Endothelial cell of umbilical vein (primary cell): ENCODE measurements around the gene ZNF587. TPM values are rescaled to one million over a fixed set of nuclear protein-coding genes. Genes with fewer than 3 reads are reported as not detected.

Source experiments
- BruUV-seq: library from RNA; stranded (reverse); fragments of 400-500 nt; replicated peaks from 2 replicates; lab custom pipeline; 2021; lab: Mats Ljungman, UMichigan
- CTCF ChIA-PET: fragments of 300-600, 350-600 bp; sonication (Branson Sonifier 250); formaldehyde crosslinking; loops from one replicate; lab custom pipeline; 2021; ENCODE audit warnings: antibody characterized with exemption, inconsistent platforms; lab: Charles Lee
- POLR2A ChIA-PET: fragments of 300-600, 350-600 bp; sonication (Branson Sonifier 250); formaldehyde crosslinking; loops from one replicate; lab custom pipeline; 2021; ENCODE audit warnings: antibody characterized with exemption, inconsistent platforms; lab: Charles Lee
- DNase-seq: peaks from one replicate; pipeline ENCODE4 v3.0.0-alpha.2; 2011; ENCODE audit warnings: low read depth, low spot score
- FAIRE-seq: peaks from 2 replicates; lab custom pipeline; 2011; peaks lifted over from hg19 to GRCh38; lab: Jason Lieb, UNC
- H2AFZ ChIP-seq: 2 replicates; pipeline ENCODE4 v1.6.0; 2012; ENCODE audit warnings: low read depth, low read length, control low read depth, inconsistent platforms
- H3K27ac ChIP-seq: 2 replicates; pipeline ENCODE4 v1.5.1; 2011; ENCODE audit warnings: low read depth, mild to moderate bottlenecking, control low read depth, low read length, moderate library complexity; ENCODE audit not compliant: insufficient read depth
- H3K27me3 ChIP-seq, 2 experiments: 2 replicates each; pipeline versions ENCODE4 v1.6.0 to v1.6.1; 2011; ENCODE audit warnings: low read length in 2 of 2, mixed read lengths in 1 of 2; ENCODE audit not compliant: control insufficient read depth in 2 of 2, insufficient read depth in 2 of 2
- H3K36me3 ChIP-seq, 2 experiments: 2 replicates in 1 of 2; 3 replicates in 1 of 2; pipeline ENCODE4 v1.5.1; 2011; ENCODE audit warnings: low read length in 2 of 2, mild to moderate bottlenecking in 1 of 2, moderate library complexity in 1 of 2; ENCODE audit not compliant: control insufficient read depth in 2 of 2, insufficient read depth in 2 of 2; ENCODE audit errors: extremely low read depth in 1 of 2
- H3K4me1 ChIP-seq: 3 replicates; pipeline ENCODE4 v1.5.1; 2011; ENCODE audit warnings: mild to moderate bottlenecking, low read length; ENCODE audit not compliant: control insufficient read depth, insufficient read depth; ENCODE audit errors: extremely low read depth
- H3K4me2 ChIP-seq: 2 replicates; pipeline ENCODE4 v1.6.1; 2011; ENCODE audit warnings: low read length, control low read depth, mixed read lengths; ENCODE audit not compliant: insufficient read depth
- H3K4me3 ChIP-seq, 3 experiments: fragments of 200-600 bp in 1 of 3; sonication (generic), shearing (Covaris generic) in 1 of 3; replicated peaks in 1 of 3; 2 replicates each; pipeline ENCODE4 v1.5.1; 2011 to 2016; ENCODE audit warnings: control low read depth in 3 of 3, low read length in 3 of 3, mild to moderate bottlenecking in 2 of 3, inconsistent platforms in 1 of 3, low read depth in 1 of 3, moderate library complexity in 1 of 3; ENCODE audit not compliant: insufficient read depth in 1 of 3
- H3K79me2 ChIP-seq: 2 replicates; pipeline ENCODE4 v1.6.0; 2012; ENCODE audit warnings: low read length, inconsistent platforms; ENCODE audit not compliant: control insufficient read depth, insufficient read depth
- H3K9ac ChIP-seq: replicated peaks from 2 replicates; pipeline ENCODE3; 2011; ENCODE audit warnings: low read length, control low read depth; ENCODE audit not compliant: insufficient read depth; ENCODE audit errors: extremely low read depth
- H3K9me1 ChIP-seq: replicated peaks from 3 replicates; pipeline ENCODE4 v1.6.0; 2011; ENCODE audit warnings: mild to moderate bottlenecking, low read length; ENCODE audit not compliant: control insufficient read depth, insufficient read depth; ENCODE audit errors: extremely low read depth
- H3K9me3 ChIP-seq: replicated peaks from 2 replicates; pipeline ENCODE4 v1.5.1; 2012; ENCODE audit warnings: low read length, inconsistent platforms; ENCODE audit not compliant: control insufficient read depth, insufficient read depth
- H4K20me1 ChIP-seq: replicated peaks from 2 replicates; pipeline ENCODE3; 2011; ENCODE audit warnings: mild to moderate bottlenecking, low read length; ENCODE audit not compliant: control insufficient read depth, insufficient read depth; ENCODE audit errors: extremely low read depth
- EZH2 ChIP-seq: IDR thresholded peaks from 2 replicates; pipeline ENCODE4 v1.6.1; 2012; ENCODE audit warnings: borderline replicate concordance, low read depth, mild to moderate bottlenecking, moderate library complexity, low read length, inconsistent platforms; ENCODE audit not compliant: severe bottlenecking
- FOS ChIP-seq: IDR thresholded peaks from 2 replicates; pipeline ENCODE4 v1.6.1; 2011; ENCODE audit warnings: mild to moderate bottlenecking, low read length, moderate library complexity, borderline replicate concordance; ENCODE audit not compliant: insufficient read depth
- GATA2 ChIP-seq: IDR thresholded peaks from 2 replicates; pipeline ENCODE4 v1.7.0; 2011; ENCODE audit warnings: low read depth, mild to moderate bottlenecking, moderate library complexity, mixed read lengths, low read length; ENCODE audit not compliant: insufficient read length, insufficient read depth
- JUN ChIP-seq: IDR thresholded peaks from 2 replicates; pipeline ENCODE4 v1.6.1; 2011; ENCODE audit warnings: borderline replicate concordance, low read depth; ENCODE audit not compliant: insufficient read length, insufficient read depth
- MAX ChIP-seq: IDR thresholded peaks from 2 replicates; pipeline ENCODE4 v1.6.1; 2011; ENCODE audit not compliant: insufficient read depth, insufficient read length
- MYC ChIP-seq: IDR thresholded peaks from one replicate; pipeline ENCODE4 v1.6.1; 2011; ENCODE audit warnings: mild to moderate bottlenecking, low read depth, low read length
- POLR2A ChIP-seq: IDR thresholded peaks from 2 replicates; pipeline ENCODE4 v1.6.1; 2012; ENCODE audit warnings: low read depth, mild to moderate bottlenecking, control low read depth, low read length
- POLR2AphosphoS5 ChIP-seq: IDR thresholded peaks from 2 replicates; pipeline ENCODE4 v1.6.1; 2012; ENCODE audit warnings: low read depth, mild to moderate bottlenecking, control low read depth, low read length, moderate library complexity; ENCODE audit not compliant: insufficient read depth
- dilution Hi-C: fragments of 300-500 bp; cut with MboI; formaldehyde crosslinking; loops from one replicate; pipeline ENCODE4 v1.15.0; 2019; ENCODE audit warnings: low sequenced_read_pairs; ENCODE audit not compliant: extremely low pct_ligation_motif_present
- intact Hi-C: fragments of 100-400 bp; cut with micrococcal nuclease; formaldehyde crosslinking; loops from one replicate; pipeline ENCODE4 v1.10.0; 2022
- polyA plus RNA-seq, 4 experiments: library from polyadenylated mRNA; depleted of rRNA in 3 of 4; stranded (reverse) in 3 of 4; unstranded in 1 of 4; fragments of >200 nt; gene quantifications; 2 replicates each; pipeline versions ENCODE4 v1.2.1 to v1.2.3, GENCODE V29; 2011 to 2012; ENCODE audit warnings: missing spikeins in 1 of 4
- total RNA-seq: library from RNA; stranded (reverse); gene quantifications from 2 replicates; pipeline ENCODE4 v1.2.3, GENCODE V29; 2021
- TF ChIP-seq, protein P1 (sequence below), 2 donors: IDR thresholded peaks; 1 replicate in 1 of 2; 2 replicates in 1 of 2; pipeline ENCODE4 v1.5.1; 2011; ENCODE audit warnings: low read length in 2 of 2, mild to moderate bottlenecking in 2 of 2, moderate library complexity in 2 of 2, control low read depth in 1 of 2, inconsistent platforms in 1 of 2, low read depth in 1 of 2; ENCODE audit not compliant: insufficient read depth in 1 of 2; ENCODE audit errors: extremely low read depth in 1 of 2

ZNF587 gene
- total and polyA plus RNA-seq, 2 donors (not counting 3 experiments of a cell fraction or from before 2014, with no cell fraction given), result 13.1 to 44.0 TPM

DNA sequence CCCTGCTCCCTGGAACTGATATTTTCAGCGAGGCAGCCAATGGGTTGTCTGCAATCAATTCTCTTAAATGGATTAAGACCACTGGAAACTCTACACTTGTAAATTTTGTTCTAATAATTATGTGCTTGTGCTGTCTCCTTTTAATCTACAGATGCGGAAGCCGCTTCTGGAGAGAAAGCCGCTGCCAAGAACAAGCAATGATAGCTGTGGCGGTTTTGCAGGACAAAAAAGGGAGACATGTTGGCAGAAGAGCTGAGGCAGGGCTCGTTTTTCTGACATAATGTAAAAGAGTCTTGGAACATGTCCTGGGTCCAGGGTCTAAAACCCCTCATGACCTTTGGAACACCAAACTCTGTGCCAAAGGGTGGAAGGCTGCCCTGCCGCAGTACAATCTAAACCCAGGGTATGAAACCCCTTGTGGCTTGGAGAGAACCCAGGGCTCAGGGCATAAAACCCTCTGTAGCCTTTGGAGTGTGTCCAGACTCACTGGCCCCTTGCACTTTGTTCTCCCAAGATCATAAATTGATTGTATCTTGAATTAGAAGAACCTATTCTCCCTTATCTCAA is 54.0 kb downstream of the ZNF587 start:
- Histone ChIP-seq H3K36me3 (peaks cover 0 to 2% of the 10 kb centered on the region in 2 experiments), H4K20me1 (no peaks in the 10 kb centered on the region), H3K9ac (no peak overlapping the region), H3K9me3 (peaks cover 4% of the 10 kb centered on the region), H3K4me1 (no peaks in the 10 kb centered on the region), H3K4me2 (no peak overlapping the region), H3K4me3 (no peak overlapping the region), H3K9me1 (no peaks in the 10 kb centered on the region), H3K27ac (no peak overlapping the region), H2AFZ (no peak overlapping the region), H3K27me3 (no peaks in the 10 kb centered on the region), H3K79me2 (no peaks in the 10 kb centered on the region)
- BruUV-seq, result no TSS peak
- intact Hi-C loops (loop anchor here (1.0 kb wide), 1 partner anchor 165 kb away; no protein-coding TSS in a partner anchor), dilution Hi-C loops (no loop called here)
- TF ChIP-seq GATA2 (no peak), MAX (no peak), FOS (no peak), MYC (no peak), EZH2 (no peak), JUN (no peak), POLR2AphosphoS5 (no peak), POLR2A (no peak)
- TF ChIP-seq, protein P1, sequence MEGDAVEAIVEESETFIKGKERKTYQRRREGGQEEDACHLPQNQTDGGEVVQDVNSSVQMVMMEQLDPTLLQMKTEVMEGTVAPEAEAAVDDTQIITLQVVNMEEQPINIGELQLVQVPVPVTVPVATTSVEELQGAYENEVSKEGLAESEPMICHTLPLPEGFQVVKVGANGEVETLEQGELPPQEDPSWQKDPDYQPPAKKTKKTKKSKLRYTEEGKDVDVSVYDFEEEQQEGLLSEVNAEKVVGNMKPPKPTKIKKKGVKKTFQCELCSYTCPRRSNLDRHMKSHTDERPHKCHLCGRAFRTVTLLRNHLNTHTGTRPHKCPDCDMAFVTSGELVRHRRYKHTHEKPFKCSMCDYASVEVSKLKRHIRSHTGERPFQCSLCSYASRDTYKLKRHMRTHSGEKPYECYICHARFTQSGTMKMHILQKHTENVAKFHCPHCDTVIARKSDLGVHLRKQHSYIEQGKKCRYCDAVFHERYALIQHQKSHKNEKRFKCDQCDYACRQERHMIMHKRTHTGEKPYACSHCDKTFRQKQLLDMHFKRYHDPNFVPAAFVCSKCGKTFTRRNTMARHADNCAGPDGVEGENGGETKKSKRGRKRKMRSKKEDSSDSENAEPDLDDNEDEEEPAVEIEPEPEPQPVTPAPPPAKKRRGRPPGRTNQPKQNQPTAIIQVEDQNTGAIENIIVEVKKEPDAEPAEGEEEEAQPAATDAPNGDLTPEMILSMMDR (IDR thresholded peaks at IDR 0.05; ENCODE audit: extremely low read depth in 1 of 2, insufficient read depth in 1 of 2, low read depth in 1 of 2, low read length in 2 of 2), result no peak
- POLR2A ChIA-PET, result no interaction called here
- DNase-seq (no peak), FAIRE-seq (no peak)
- CTCF ChIA-PET, result interaction anchor here (1.5 kb wide), 1 partner anchor 13 kb away, joined by 6 read pairs; the partner anchor contains the start of gene ZNF417
